Muscle layer of duodenum (tissue), 2 donors: Measurements from ENCODE around the gene BMP5.

Source experiments
- H3K27ac ChIP-seq: one replicate; pipeline ENCODE4 v1.7.0; 2013; ENCODE audit warnings: mild to moderate bottlenecking, low read length
- H3K27me3 ChIP-seq: one replicate; pipeline ENCODE4 v1.7.0; 2013; ENCODE audit warnings: low read depth, mild to moderate bottlenecking, control low read depth, low read length
- H3K36me3 ChIP-seq, 2 donors: one replicate each; pipeline ENCODE4 v1.7.0; 2013; ENCODE audit warnings: low read length in 2 of 2, control low read depth in 1 of 2, mild to moderate bottlenecking in 1 of 2; ENCODE audit not compliant: insufficient read depth in 2 of 2, control insufficient read depth in 1 of 2
- H3K4me1 ChIP-seq, 2 donors: one replicate each; pipeline ENCODE4 v1.7.0; 2013; ENCODE audit warnings: low read length in 2 of 2, mild to moderate bottlenecking in 2 of 2, control low read depth in 1 of 2, moderate library complexity in 1 of 2; ENCODE audit not compliant: insufficient read depth in 2 of 2, control insufficient read depth in 1 of 2
- H3K4me3 ChIP-seq, 2 donors: one replicate each; pipeline ENCODE4 v1.7.0; 2013; ENCODE audit warnings: low read length in 2 of 2, low read depth in 1 of 2, mild to moderate bottlenecking in 1 of 2
- H3K9me3 ChIP-seq, 2 donors: one replicate each; pipeline ENCODE4 v1.7.0; 2013; ENCODE audit warnings: low read length in 2 of 2, control low read depth in 1 of 2, mild to moderate bottlenecking in 1 of 2; ENCODE audit not compliant: control insufficient read depth in 1 of 2
- donor health status: healthy.

The BMP5 gene

DNA sequence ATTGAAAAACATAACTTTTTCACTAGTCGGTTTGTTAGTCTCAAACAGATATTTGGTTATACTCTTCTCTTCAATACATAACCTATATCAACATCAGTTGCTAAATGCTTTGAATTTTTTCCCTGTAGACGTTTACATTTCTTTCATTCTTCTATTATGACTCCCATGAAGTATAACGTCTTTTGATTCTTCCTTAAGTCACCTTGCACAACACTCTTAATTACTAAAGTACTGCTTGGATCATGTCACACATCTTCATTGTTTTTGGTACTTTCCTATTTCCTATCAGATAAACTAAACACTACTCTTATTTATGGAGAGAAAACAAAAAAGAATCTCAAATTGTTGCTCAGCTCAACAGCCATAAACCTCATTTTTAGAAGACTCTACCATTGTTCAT is 23.0 kb upstream of the BMP5 start:
- H3K27ac ChIP-seq, result no peak overlapping the region
- H3K9me3 ChIP-seq, result no peaks in the 10 kb centered on the region

DNA sequence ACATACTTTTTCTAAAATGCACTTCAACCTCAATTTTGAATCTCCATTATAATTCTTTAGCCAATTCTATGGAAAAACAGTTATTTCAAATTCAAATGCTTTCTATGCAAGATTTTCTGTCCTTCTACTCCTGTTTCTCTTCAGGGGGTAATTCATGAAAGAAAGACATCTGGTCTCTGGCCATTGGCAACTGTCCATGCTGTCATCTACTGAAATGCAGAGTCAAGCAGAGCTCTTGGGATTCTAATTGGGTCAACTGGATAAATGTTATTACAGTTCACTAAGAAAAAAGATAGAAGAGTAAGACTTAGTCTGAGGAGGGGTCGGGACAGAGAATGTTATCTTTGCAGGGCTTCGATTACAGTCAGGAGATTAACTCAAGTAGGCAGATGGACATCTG is 22.0 kb upstream of the BMP5 start:
- H3K36me3 ChIP-seq, result no peaks in the 10 kb centered on the region
- H3K4me1 ChIP-seq, result no peaks in the 10 kb centered on the region
- no peak overlapping the region for H3K4me3 ChIP-seq
- no peaks in the 10 kb centered on the region for H3K27me3 ChIP-seq
- H3K9me3 ChIP-seq, result no peaks in the 10 kb centered on the region
- no peak overlapping the region for H3K27ac ChIP-seq

More for the DNA sequence above, 23.0 kb upstream of the BMP5 start:
- H3K4me1 ChIP-seq, result no peaks in the 10 kb centered on the region
- H3K4me3 ChIP-seq, result no peak overlapping the region
- H3K36me3 ChIP-seq, result no peaks in the 10 kb centered on the region
- no peaks in the 10 kb centered on the region for H3K27me3 ChIP-seq

DNA sequence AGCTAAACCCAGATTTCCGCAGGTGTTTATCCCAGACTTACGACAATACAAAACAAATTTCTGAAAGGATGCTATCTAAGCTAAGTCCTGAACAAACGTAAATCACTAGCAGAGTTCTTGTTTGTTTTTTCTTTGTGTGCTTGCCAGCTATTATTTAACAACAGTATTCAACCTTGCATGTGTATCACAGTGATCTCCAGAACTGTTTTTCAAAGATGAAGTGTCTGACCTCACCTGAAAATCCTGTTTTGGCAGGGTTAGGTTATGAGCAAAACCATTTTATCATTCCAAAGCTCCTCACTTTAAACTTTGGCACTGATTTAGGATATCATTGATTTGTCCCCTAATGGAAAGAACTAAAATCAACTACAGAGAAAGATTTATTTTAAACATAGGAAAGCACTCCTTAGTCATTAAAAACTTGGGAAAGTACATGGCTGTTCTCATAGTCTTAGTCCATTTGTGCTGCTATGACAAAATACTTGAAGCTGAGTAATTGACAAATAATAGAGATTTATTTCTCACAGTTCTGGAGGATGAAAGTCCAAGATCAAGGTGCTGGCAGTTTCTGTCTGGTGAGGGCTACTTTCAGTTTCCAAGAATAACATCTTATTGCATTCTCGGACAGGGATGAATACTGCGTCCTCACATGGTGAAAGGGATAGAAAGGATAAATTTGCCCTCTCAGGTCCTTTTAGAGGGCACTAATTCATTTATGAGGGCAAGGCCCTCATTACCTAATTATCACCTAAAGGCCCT is 20.8 kb upstream of the BMP5 start:
- H3K4me3 ChIP-seq, result no peak overlapping the region
- H3K36me3 ChIP-seq, result no peaks in the 10 kb centered on the region
- H3K27ac ChIP-seq, result no peak overlapping the region

DNA sequence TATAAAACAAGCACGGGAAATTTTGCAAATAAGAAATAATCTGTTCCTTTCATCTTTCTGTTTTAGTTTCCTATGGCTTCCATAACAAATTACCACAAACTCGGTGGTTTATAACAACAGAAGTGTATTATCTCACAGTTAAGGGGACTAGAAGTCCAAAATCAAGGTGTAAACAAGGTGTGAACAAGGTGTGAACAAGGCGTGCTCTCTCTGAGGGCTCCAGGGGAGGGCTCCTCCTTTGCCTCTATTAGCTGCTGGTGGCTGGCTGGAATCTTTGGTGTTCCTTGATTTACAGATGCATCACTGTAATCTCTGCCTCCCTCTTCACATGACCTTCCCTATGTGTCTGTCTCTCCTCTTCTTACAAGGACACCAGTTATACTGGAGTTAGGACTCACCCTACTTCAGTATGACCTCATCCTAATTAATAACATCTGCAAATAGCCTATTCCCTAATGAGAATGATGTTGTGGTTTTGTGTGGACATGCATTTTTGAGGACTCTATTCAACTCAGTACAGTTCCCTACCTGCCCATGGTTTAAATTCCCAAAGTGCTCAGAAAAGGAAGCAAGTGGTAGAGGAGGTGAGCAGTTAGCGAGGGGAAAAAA is 17.5 kb upstream of the BMP5 start:
- Histone ChIP-seq H3K27me3 (no peaks in the 10 kb centered on the region), H3K36me3 (no peaks in the 10 kb centered on the region), H3K27ac (no peak overlapping the region), H3K9me3 (no peaks in the 10 kb centered on the region), H3K4me3 (no peak overlapping the region), H3K4me1 (no peaks in the 10 kb centered on the region)

More for the DNA sequence above, 20.8 kb upstream of the BMP5 start:
- H3K4me1 ChIP-seq, result no peaks in the 10 kb centered on the region
- no peaks in the 10 kb centered on the region for H3K9me3 ChIP-seq
- no peaks in the 10 kb centered on the region for H3K27me3 ChIP-seq

DNA sequence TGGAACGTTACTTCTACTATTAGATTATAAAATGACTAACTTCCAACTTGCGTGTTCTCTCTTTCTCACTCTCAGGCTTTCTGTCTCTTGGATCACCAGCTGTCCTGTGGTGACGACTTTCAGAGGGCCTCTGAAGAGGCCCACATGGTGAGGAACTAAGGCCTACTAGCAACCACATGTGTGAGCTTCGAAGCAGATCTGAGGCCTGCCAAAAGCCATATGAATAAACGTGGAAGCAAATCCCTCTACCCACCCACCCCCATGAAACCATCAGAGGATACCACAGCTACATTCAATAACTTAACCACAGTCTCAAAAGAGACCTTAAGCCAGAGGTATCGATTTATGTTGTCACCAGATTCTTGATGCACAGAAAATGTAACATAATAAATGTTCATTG is 13.5 kb upstream of the BMP5 start:
- no peaks in the 10 kb centered on the region for H3K4me1 ChIP-seq

DNA sequence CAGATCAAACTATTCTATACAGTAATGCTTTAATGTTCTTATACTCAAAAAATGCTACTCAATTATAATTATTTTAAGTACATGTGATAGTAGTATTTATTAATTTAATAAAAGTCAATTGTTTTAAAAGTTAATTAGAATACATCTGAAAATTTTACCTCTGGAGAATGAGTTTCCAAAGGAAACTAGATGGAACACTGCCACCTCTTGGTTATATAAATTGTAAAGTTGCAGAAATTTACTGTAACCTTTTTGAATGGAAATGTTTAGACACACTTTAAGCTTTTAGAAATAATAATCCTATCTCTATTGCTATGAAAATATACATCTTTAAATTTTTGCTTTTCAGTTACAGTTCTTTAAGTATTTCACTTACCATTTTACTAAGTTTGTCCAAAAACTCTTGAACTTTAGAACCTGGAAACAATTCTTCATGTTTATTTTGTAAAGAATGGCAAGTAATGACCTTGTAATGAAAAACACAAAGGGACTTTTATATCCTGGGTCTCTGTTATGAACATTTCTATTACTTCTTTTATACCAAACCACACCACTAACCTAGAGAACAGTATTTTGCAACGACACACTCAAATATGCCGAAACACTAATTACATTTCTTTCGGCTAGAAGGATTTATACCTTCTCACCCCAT is 10.9 kb upstream of the BMP5 start:
- Histone ChIP-seq H3K9me3 (no peaks in the 10 kb centered on the region), H3K4me1 (no peaks in the 10 kb centered on the region), H3K36me3 (no peaks in the 10 kb centered on the region), H3K4me3 (no peak overlapping the region), H3K27me3 (no peaks in the 10 kb centered on the region), H3K27ac (no peak overlapping the region)

More for the DNA sequence above, 13.5 kb upstream of the BMP5 start:
- Histone ChIP-seq H3K4me3 (no peak overlapping the region), H3K9me3 (no peaks in the 10 kb centered on the region), H3K36me3 (no peaks in the 10 kb centered on the region), H3K27me3 (no peaks in the 10 kb centered on the region), H3K27ac (no peak overlapping the region)

DNA sequence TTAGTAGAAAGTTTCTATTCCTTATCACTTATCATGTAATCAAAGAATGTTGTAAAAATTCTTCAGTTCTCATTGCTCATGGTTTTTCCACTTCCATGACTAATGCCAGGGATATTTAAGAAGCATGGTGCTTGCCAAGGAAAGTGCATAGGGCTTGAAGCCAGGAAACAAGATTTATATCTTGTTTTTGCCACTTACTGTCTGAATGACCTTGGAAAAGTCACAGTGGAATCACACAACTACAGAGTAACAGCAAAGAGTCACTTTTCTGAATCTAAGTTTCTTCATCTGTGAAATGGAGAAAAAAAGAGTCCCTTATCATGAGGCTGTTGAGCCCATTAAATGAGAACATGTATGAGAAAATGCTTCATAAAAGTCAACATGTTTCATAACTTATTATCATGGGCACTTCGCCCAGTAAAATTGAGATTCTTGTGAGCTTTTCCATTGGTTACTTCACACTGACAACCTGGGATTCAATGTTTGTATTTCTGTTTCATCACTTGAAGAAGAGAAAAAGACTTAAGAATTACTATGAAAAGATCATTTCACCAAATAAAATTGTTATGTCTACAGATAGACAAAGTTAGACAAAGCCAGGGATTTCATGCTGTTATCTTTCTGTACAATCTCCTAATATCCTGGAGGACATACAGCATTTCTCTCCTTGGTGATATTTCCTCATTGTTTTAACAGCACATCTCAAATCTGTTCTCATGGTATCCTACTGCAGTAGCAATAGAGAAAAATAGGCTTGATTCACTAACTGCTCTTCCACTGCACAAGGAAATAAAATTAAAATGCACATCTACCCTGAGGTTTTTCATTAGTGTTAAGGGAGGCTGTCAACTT is 7.6 kb upstream of the BMP5 start:
- H3K27me3 ChIP-seq, result no peaks in the 10 kb centered on the region
- H3K4me3 ChIP-seq, result no peak overlapping the region
- H3K27ac ChIP-seq, result no peak overlapping the region
- H3K9me3 ChIP-seq, result no peaks in the 10 kb centered on the region
- no peaks in the 10 kb centered on the region for H3K4me1 ChIP-seq
- no peaks in the 10 kb centered on the region for H3K36me3 ChIP-seq

DNA sequence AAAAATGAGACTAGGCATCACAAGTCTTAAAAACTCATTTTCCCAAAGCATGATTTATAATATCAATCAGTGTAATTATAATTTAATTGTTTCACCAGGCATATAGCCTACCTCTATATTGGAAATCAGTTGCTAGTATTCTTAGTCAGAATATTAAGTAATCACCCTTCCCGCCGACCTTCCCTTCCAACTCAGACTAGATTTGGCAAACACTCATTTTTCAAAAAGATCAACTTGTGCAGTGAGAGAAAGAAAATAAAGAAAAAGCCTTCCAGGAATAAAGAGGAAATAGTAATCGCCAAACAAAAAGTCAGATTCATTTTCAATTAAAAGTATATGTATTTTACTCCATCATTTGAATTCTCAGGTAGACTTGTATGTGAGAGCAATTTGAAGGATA is 1.9 kb upstream of the BMP5 start:
- Histone ChIP-seq H3K4me3 (no peak overlapping the region), H3K9me3 (no peaks in the 10 kb centered on the region), H3K27me3 (no peaks in the 10 kb centered on the region), H3K4me1 (no peaks in the 10 kb centered on the region), H3K27ac (no peak overlapping the region), H3K36me3 (no peaks in the 10 kb centered on the region)

DNA sequence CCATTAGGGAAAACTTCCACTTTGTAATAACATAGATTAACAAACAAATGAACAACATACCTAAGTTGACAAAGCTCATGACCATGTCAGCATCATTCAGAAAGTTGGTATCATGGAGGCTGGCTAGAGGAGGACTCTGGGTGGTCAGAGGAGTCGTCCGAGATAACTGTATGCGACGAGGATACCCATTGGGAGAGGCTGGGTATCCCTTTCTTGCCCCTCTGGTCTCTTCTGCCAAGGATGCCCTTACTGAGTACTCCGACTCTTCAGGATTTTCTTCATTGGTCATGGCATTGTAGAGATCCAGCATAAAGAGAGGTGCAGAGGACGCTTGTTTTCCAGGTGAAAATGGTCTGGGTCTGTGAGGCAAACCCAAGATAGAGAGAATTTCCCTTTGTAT is 1.1 kb downstream of the BMP5 start:
- H3K27ac ChIP-seq, result peak overlapping the region; percentile 24

DNA sequence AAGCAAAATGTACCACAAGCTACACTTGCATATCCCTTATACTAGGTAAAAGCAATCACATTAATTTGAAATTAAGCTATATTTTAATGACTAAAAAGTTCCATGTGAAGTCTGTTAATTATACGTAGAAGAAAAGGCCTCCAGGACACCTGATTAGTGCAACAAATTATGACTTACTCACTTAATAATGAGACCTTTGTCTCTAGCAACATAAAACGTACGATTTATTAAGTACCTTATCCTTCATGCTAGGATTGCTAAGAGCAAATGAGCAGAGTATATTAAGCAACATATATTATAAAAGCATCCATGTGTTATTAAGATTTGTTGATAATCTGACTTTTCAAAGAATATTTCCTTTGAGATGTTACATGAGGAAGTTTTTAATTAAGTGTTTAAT is 2.5 kb downstream of the BMP5 start:
- no peaks in the 10 kb centered on the region for H3K36me3 ChIP-seq
- H3K4me3 ChIP-seq, result peak overlapping the region in 1 of 2 donors; percentile 35
- H3K9me3 ChIP-seq, result no peaks in the 10 kb centered on the region

More for the DNA sequence above, 1.1 kb downstream of the BMP5 start:
- Histone ChIP-seq H3K36me3 (no peaks in the 10 kb centered on the region), H3K27me3 (no peaks in the 10 kb centered on the region), H3K9me3 (no peaks in the 10 kb centered on the region), H3K4me1 (no peaks in the 10 kb centered on the region), H3K4me3 (peak overlapping the region in 1 of 2 donors; percentile 28)

More for the DNA sequence above, 2.5 kb downstream of the BMP5 start:
- no peaks in the 10 kb centered on the region for H3K27me3 ChIP-seq
- no peak overlapping the region for H3K27ac ChIP-seq
- H3K4me1 ChIP-seq, result no peaks in the 10 kb centered on the region
